KMS-11 (cell line): ENCODE results near the gene LRRC75B.
A peak's percentile ranks its signal among the peaks of the same experiment; 100 is the strongest.
"Not testable (repeated sequence)": the region's sequence is repeated elsewhere in the genome, so short reads cannot be mapped to it uniquely, and the experiment has no call there.

Experiments used
- H2AFZ ChIP-seq: fragments of 200-600 bp; sonication (generic); 2 replicates; pipeline ENCODE4 v1.6.1; 2016; ENCODE audit warnings: antibody characterized with exemption, mixed run types, low read depth
- H3K27ac ChIP-seq: fragments of 200-600 bp; sonication (generic); 2 replicates; pipeline ENCODE4 v1.6.1; 2016; ENCODE audit warnings: mild to moderate bottlenecking, mixed run types
- H3K27me3 ChIP-seq: fragments of 200-600 bp; sonication (generic); 2 replicates; pipeline ENCODE4 v1.6.1; 2017; ENCODE audit warnings: mild to moderate bottlenecking, low read depth, mixed run types, moderate library complexity; ENCODE audit not compliant: insufficient read depth
- H3K36me3 ChIP-seq: fragments of 200-600 bp; sonication (generic); 2 replicates; pipeline ENCODE4 v1.6.1; 2017; ENCODE audit warnings: mild to moderate bottlenecking, mixed run types; ENCODE audit not compliant: insufficient read depth
- H3K4me1 ChIP-seq: fragments of 200-600 bp; sonication (generic); 2 replicates; pipeline ENCODE4 v1.6.1; 2016; ENCODE audit warnings: mild to moderate bottlenecking, low read depth, mixed run types; ENCODE audit not compliant: poor library complexity, severe bottlenecking
- H3K4me2 ChIP-seq: fragments of 200-600 bp; sonication (generic); 2 replicates; pipeline ENCODE4 v1.7.0; 2016; ENCODE audit warnings: mild to moderate bottlenecking, mixed run types
- H3K4me3 ChIP-seq: fragments of 200-600 bp; sonication (generic); IDR thresholded peaks from 2 replicates; pipeline ENCODE4 v1.6.1; 2017; ENCODE audit warnings: low read depth, low read length, mixed read lengths; ENCODE audit not compliant: insufficient read depth
- H3K79me2 ChIP-seq: fragments of 200-600 bp; sonication (generic); 2 replicates; pipeline ENCODE4 v1.6.1; 2016; ENCODE audit warnings: low read depth, mixed run types; ENCODE audit not compliant: insufficient read depth
- H3K9ac ChIP-seq: fragments of 200-600 bp; sonication (generic); 2 replicates; pipeline ENCODE4 v1.6.1; 2016; ENCODE audit warnings: mild to moderate bottlenecking, mixed run types
- H4K20me1 ChIP-seq: fragments of 200-600 bp; sonication (generic); 2 replicates; pipeline ENCODE4 v1.6.1; 2016; ENCODE audit warnings: mild to moderate bottlenecking, mixed run types; ENCODE audit not compliant: insufficient read depth
- CTCF ChIP-seq: fragments of 200-600 bp; sonication (generic); conservative IDR thresholded peaks from 2 replicates; pipeline ENCODE4 v1.6.1; 2017; ENCODE audit warnings: low read depth, mild to moderate bottlenecking, antibody characterized with exemption, low read length, moderate library complexity, mixed read lengths

Gene LRRC75B

DNA sequence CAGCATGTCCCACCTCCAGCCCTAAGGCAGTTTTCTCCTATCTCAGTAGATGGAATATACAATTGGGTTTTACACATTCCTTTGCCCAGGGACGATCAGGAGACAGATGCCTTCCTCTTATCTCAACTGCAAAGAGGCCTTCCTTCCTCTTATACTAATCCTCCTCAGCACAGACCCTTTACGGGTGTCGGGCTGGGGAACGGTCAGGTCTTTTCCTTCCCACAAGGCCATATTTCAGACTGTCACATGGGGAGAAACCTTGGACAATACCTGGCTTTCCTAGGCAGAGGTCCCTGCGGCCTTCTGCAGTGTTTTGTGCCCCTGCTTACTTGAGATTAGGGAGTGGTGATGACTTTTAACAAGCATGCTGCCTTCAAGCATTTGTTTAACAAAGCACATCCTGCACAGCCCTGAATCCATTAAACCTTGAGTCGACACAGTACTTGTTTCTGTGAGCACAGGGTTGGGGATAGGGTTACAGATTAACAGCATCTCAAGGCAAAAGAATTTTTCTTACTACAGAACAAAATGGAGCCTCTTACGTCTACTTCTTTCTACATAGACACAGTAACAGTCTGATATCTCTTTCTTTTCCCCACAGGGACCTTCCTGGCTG, 38.0 kb upstream of the LRRC75B start:
- not testable (repeated sequence) for H2AFZ ChIP-seq, H3K4me3 ChIP-seq, H3K9ac ChIP-seq, H4K20me1 ChIP-seq, H3K27ac ChIP-seq, H3K4me1 ChIP-seq, H3K4me2 ChIP-seq, H3K36me3 ChIP-seq, H3K27me3 ChIP-seq, H3K79me2 ChIP-seq

DNA sequence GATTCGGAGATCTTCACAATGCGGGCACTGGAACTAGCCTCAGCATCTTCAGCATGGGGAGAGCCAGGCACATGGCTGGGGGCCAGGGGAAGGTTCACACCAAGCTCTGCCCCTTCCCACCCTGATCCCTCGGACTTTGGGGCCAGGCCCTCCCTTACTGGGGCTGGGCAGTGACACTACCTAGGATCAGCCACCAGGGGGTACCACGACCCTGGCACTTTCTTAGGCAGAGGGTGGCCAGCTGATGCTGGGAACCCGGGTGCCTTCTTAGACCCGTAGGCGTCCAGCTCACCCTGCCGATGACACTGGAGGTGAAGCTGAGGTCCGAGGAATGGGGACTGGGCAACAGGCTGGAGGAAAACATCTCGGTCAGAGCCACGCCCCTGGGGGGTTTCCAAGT, 36.2 kb upstream of the LRRC75B start:
- not testable (repeated sequence) for H3K4me2 ChIP-seq, H3K4me3 ChIP-seq, H3K27ac ChIP-seq, H4K20me1 ChIP-seq, H3K36me3 ChIP-seq, H2AFZ ChIP-seq, H3K4me1 ChIP-seq, H3K27me3 ChIP-seq, H3K9ac ChIP-seq, H3K79me2 ChIP-seq
- TF ChIP-seq CTCF = peak; percentile 30; the same call in 1 of the 2 replicates

GRCh38 chr22:24627911-24628310, 35.0 kb upstream of the LRRC75B start:
- H3K36me3 ChIP-seq, H3K4me3 ChIP-seq, H4K20me1 ChIP-seq, H3K79me2 ChIP-seq, H3K27me3 ChIP-seq, H3K27ac ChIP-seq, H3K4me2 ChIP-seq, H3K4me1 ChIP-seq, H3K9ac ChIP-seq, H2AFZ ChIP-seq: not testable (repeated sequence)

GRCh38 chr22:24622596-24622995, 29.7 kb upstream of the LRRC75B start:
- not testable (repeated sequence) for H3K36me3 ChIP-seq, H3K27ac ChIP-seq

GRCh38 chr22:24621244-24621643, 28.4 kb upstream of the LRRC75B start:
- H3K27me3 ChIP-seq, H2AFZ ChIP-seq, H3K4me3 ChIP-seq, H3K79me2 ChIP-seq, H3K9ac ChIP-seq, H3K36me3 ChIP-seq, H3K27ac ChIP-seq, H4K20me1 ChIP-seq, H3K4me2 ChIP-seq, H3K4me1 ChIP-seq: not testable (repeated sequence)

More at GRCh38 chr22:24622596-24622995, 29.7 kb upstream of the LRRC75B start:
- not testable (repeated sequence) for H3K4me1 ChIP-seq, H4K20me1 ChIP-seq, H3K9ac ChIP-seq, H3K4me3 ChIP-seq, H3K4me2 ChIP-seq, H2AFZ ChIP-seq, H3K79me2 ChIP-seq, H3K27me3 ChIP-seq

DNA sequence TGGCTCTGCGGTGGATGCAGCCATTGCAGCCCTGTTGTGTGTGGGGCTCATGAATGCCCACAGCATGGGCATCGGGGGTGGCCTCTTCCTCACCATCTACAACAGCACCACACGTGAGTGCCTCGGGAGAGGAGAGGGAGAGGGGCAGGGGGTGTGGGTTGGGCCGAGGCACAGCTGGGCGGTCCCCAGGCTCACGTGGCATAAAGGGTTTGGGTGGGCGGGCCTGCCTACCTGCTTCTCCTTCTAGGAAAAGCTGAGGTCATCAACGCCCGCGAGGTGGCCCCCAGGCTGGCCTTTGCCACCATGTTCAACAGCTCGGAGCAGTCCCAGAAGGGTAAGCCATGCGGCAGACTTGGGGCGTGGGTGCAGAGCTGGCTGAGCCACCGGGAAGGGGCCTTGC, 21.9 kb upstream of the LRRC75B start:
- not testable (repeated sequence) for H3K27ac ChIP-seq, H2AFZ ChIP-seq, H3K79me2 ChIP-seq, H3K4me2 ChIP-seq, H3K9ac ChIP-seq, H3K4me1 ChIP-seq, H4K20me1 ChIP-seq, H3K27me3 ChIP-seq, H3K4me3 ChIP-seq, H3K36me3 ChIP-seq

- H4K20me1 ChIP-seq, H3K4me3 ChIP-seq, H3K4me2 ChIP-seq, H3K27ac ChIP-seq, H3K9ac ChIP-seq, H3K4me1 ChIP-seq, H3K36me3 ChIP-seq, H2AFZ ChIP-seq, H3K27me3 ChIP-seq: not testable (repeated sequence)
- H3K79me2 ChIP-seq = peaks cover 19% of the 10 kb centered on the region; the same call in 1 of the 2 replicates
Observed at GRCh38 chr22:24609888-24610287, 17.0 kb upstream of the LRRC75B start.

DNA sequence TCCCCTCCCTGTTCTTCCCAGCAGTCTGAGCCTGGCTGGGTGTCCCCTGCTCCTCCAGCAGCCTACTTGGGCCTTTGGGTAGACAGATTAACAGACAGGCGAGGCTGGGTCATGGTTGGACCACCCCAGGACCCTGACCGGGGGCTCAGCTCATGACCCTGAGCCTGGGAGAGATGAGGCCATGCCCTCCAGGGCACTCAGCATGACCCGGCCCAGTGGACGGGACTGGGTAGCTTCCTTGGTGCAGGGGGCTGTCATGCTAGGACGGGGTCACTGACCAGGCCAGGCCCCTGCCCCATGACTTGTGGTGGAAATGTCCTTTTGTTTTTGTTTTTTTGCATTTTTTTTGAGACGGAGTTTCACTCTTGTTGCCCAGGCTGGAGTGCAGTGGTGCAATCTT, 15.5 kb upstream of the LRRC75B start:
- not testable (repeated sequence) for H3K36me3 ChIP-seq, H3K4me3 ChIP-seq, H4K20me1 ChIP-seq, H2AFZ ChIP-seq, H3K27me3 ChIP-seq
- peaks cover 19% of the 10 kb centered on the region; the same call in 1 of the 2 replicates for H3K79me2 ChIP-seq
- H3K4me1 ChIP-seq = peaks cover 12% of the 10 kb centered on the region
- peak overlapping the region; percentile 95 for H3K27ac ChIP-seq
- H3K9ac ChIP-seq = peak overlapping the region; percentile 93
- peak overlapping the region; percentile 93 for H3K4me2 ChIP-seq

DNA sequence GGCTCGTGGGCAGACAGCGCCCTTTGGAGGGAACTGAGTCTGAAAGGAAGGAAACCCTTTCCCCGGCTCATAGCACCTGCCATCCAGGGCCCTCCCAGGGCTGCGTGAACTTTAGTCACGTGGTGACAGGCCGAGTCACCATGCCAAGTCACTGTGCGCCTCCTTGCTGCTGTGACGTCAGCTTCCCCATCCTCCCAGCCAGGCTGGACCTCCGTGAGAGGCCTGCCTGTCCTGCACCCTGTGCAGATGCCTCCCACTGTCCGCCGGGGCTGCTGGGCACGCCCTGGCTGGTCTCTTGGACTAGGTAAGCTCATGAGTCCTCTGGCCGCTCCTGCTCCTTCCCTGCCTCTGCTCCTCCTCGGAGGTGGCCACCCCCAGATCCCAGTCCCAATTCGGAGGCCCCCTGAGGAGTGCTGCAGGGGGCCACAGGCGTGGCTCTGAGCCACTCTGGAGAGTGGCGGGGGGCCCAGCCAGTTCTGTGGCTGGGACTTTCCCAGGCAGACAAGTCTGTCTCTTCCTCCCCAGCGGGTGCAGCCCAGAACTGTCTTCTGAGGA, 14.6 kb upstream of the LRRC75B start:
- Histone ChIP-seq H2AFZ (peak overlapping the region; percentile 49), H3K4me2 (peak overlapping the region; percentile 93), H3K79me2 (peaks cover 19% of the 10 kb centered on the region; the same call in 1 of the 2 replicates), H3K4me1 (peaks cover 20% of the 10 kb centered on the region), H3K9ac (peak overlapping the region; percentile 93), H3K27ac (peak overlapping the region; percentile 95)
- H3K36me3 ChIP-seq, H3K4me3 ChIP-seq, H4K20me1 ChIP-seq, H3K27me3 ChIP-seq: not testable (repeated sequence)
